GM13976 (cell line): ENCODE data around the gene PALMD.

Experiments used
- DNase-seq: peaks from one replicate; pipeline ENCODE4 v3.0.0; 2012; ENCODE audit warnings: low spot score
- in situ Hi-C: fragments of 300-500 bp; cut with MboI; formaldehyde crosslinking; loops from one replicate; pipeline ENCODE4 v1.12.0; 2022; ENCODE audit warnings: low sequenced_read_pairs, mixed read lengths, inconsistent platforms; ENCODE audit not compliant: unreplicated experiment
- TF ChIP-seq, protein P1 (sequence below): IDR thresholded peaks from 2 replicates; pipeline ENCODE4 v1.5.1; 2012; ENCODE audit warnings: borderline replicate concordance, mild to moderate bottlenecking; ENCODE audit not compliant: insufficient read depth; ENCODE audit errors: extremely low read depth, missing control alignments, control extremely low read depth

Gene PALMD

GRCh38 chr1:99614728-99615127 is 31.2 kb upstream of the PALMD start:
- DNase-seq: no peak
- in situ Hi-C loops: no loop called here
- TF ChIP-seq, protein P1, sequence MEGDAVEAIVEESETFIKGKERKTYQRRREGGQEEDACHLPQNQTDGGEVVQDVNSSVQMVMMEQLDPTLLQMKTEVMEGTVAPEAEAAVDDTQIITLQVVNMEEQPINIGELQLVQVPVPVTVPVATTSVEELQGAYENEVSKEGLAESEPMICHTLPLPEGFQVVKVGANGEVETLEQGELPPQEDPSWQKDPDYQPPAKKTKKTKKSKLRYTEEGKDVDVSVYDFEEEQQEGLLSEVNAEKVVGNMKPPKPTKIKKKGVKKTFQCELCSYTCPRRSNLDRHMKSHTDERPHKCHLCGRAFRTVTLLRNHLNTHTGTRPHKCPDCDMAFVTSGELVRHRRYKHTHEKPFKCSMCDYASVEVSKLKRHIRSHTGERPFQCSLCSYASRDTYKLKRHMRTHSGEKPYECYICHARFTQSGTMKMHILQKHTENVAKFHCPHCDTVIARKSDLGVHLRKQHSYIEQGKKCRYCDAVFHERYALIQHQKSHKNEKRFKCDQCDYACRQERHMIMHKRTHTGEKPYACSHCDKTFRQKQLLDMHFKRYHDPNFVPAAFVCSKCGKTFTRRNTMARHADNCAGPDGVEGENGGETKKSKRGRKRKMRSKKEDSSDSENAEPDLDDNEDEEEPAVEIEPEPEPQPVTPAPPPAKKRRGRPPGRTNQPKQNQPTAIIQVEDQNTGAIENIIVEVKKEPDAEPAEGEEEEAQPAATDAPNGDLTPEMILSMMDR: no peak

- DNase-seq: no peak
- in situ Hi-C loops: no loop called here
- TF ChIP-seq, protein P1: no peak
Measured at GRCh38 chr1:99619583-99619982, 26.3 kb upstream of the PALMD start.

DNA sequence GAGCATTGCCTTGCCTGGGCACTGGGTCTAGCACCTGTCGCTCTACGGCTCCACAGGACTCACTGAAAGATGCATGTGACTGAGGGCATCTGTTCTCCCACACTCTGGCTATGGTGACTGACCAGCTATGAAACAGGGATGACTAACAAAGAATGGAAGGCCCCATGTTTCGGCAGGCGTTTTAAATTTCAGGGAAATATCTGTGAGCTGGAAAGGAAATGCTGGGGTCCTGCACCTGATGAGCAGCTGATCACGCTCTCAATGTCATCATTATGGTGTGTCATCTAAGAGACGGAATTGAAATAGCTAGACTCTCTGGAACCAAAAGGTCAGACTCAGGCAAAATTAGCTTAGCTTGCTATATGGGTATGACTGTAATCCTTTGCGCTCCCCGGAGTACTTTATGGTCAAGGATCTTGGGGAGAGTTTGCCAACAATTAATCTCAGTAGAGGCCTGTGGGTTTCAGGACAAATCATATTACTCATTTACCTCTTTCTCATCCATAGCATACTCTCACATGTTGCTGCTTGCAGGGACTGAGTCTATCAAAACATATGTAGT is 24.5 kb upstream of the PALMD start:
- in situ Hi-C loops: no loop called here
- no peak for DNase-seq
- TF ChIP-seq, protein P1: no peak

- TF ChIP-seq, protein P1: no peak
- in situ Hi-C loops: no loop called here
- no peak for DNase-seq
Measured at GRCh38 chr1:99622702-99623347, 23.1 kb upstream of the PALMD start.

DNA sequence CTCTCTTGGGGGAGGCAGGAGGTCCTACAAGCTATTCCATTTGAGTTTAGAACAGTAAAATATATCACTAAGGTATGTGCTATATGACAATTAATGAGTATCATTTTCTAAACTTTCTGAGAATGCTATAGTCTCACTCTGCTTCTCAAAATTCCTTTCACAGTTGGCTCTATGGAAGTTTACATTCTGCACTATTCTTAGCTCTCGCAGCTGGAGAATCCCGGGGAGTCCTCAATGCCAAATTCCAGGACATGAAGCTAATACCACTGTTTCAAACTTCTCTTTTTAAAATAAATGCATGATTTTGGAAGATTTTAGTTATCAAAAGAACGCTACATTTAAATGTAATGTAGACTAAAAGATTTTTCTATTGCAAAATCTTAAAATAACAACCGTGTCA is 22.4 kb upstream of the PALMD start:
- TF ChIP-seq, protein P1: no peak
- in situ Hi-C loops: no loop called here
- no peak for DNase-seq

DNA sequence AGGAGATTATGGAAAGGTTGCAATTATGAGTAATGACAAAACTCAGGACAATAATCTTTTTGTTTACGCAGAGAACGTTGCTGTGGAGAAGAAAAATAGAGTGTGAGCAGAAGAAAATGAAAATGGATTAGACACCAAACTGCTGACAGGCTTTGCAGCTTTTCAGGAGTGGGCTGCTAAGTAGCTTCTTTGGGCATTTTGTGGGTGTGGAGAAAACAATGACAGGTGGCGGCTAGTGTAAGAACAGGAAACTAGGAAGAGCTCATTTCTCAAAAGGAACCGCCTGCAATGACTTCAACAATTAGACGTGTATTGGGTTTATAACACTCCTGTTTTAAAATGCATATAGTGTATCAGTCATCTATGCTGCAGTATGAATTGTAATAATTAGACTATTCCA is 18.3 kb upstream of the PALMD start:
- in situ Hi-C loops: no loop called here
- DNase-seq: no peak
- TF ChIP-seq, protein P1: no peak
